ENCODE measurements around the gene STUM.

Gene STUM

DNA sequence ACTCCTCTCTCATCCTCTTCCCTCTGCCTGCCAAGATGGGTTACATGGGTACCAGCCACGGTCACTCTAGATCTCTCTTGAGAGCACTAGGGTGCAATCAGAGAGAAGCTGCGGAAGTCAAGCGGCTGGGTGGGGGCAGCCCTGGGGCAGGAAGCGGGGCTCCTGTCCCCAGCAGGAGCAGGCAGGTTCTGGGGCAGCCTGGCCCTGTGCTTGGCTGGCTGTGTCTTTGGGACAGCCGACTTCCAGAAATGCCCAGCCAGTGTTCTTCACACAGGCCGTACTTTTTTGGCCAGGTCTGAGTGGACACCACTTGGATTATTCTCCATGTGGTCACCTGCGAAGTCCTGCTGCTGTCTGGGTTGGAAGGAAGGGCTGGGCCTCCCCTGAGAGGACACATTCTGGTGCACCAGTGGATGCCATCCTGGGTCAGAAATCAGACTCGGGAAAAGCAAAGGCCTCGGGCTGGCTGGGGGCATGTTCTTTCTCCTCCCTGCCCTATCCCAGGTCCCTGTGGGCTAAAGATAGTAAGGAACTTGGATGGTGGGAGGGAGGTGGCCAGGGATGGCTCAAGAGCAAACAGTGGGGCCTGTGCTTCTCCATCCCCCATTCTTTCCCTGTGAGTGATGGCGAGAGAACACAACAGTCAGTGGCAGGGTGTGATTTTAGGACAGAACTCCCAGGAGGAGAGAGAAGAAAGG lies 96.9 kb downstream of the STUM start:
- Histone ChIP-seq H3K27ac (no peak overlapping the region), H3K9me3 (ENCODE audit: low read depth, low read length) (no peaks in the 10 kb centered on the region), H3K9ac (ENCODE audit: insufficient read length) (no peak overlapping the region), H3K4me3 (no peak overlapping the region), H3K36me3 (ENCODE audit: insufficient read depth, low read length) (no peaks in the 10 kb centered on the region; the same call in 1 of the 2 replicates)
- DNase-seq (ENCODE audit: low read depth, low spot score): no peak
- TF ChIP-seq POLR2AphosphoS5 (IDR thresholded peaks at IDR 0.05; ENCODE audit: borderline replicate concordance, low read depth, low read length) (no peak), FOXP2 (optimal IDR thresholded peaks at IDR 0.05; ENCODE audit: control extremely low read depth, extremely low read length, insufficient read depth) (no peak), EZH2 (IDR thresholded peaks at IDR 0.05) (no peak)

GRCh38 chr1:226646026-226646869 lies 97.7 kb downstream of the STUM start:
- Histone ChIP-seq H3K36me3 (ENCODE audit: insufficient read depth, low read length) (no peaks in the 10 kb centered on the region; the same call in 1 of the 2 replicates), H3K9me3 (ENCODE audit: low read depth, low read length) (no peaks in the 10 kb centered on the region), H3K9ac (ENCODE audit: insufficient read length) (no peak overlapping the region), H3K27ac (no peak overlapping the region), H3K4me3 (no peak overlapping the region)
- DNase-seq (ENCODE audit: low read depth, low spot score): no peak
- TF ChIP-seq FOXP2 (optimal IDR thresholded peaks at IDR 0.05; ENCODE audit: control extremely low read depth, extremely low read length, insufficient read depth): no peak
- no peak for TF ChIP-seq POLR2AphosphoS5 (IDR thresholded peaks at IDR 0.05; ENCODE audit: borderline replicate concordance, low read depth, low read length)
- no peak for TF ChIP-seq EZH2 (IDR thresholded peaks at IDR 0.05)

GRCh38 chr1:226646870-226647449 lies 98.4 kb downstream of the STUM start:
- Histone ChIP-seq H3K9ac (ENCODE audit: insufficient read length) (no peak overlapping the region), H3K9me3 (ENCODE audit: low read depth, low read length) (no peaks in the 10 kb centered on the region), H3K4me3 (no peak overlapping the region), H3K27ac (no peak overlapping the region), H3K36me3 (ENCODE audit: insufficient read depth, low read length) (no peaks in the 10 kb centered on the region; the same call in 1 of the 2 replicates)
- TF ChIP-seq FOXP2 (optimal IDR thresholded peaks at IDR 0.05; ENCODE audit: control extremely low read depth, extremely low read length, insufficient read depth): no peak
- TF ChIP-seq EZH2 (IDR thresholded peaks at IDR 0.05): no peak
- TF ChIP-seq POLR2AphosphoS5 (IDR thresholded peaks at IDR 0.05; ENCODE audit: borderline replicate concordance, low read depth, low read length): no peak
- DNase-seq (ENCODE audit: low read depth, low spot score): no peak

DNA sequence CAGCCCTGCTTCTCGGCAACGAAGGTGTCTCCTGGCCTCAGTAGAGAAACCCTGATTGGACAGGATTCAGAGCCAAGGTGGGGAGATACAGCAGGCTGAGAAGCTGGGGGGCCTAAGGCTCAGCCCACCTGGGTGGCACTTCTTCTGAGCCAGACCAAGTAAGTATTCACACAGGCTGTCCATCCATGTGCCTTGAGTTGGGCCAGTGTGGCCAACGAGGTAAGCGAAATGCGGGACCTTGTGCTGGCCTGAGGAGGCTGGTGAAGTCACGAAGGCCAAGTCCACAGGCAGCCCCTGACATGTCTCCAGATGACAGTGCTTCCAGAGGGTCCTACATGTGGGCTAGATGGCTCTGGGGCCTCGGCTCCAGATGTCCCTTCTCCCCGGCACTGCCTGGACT lies 99.2 kb downstream of the STUM start:
- TF ChIP-seq POLR2AphosphoS5 (IDR thresholded peaks at IDR 0.05; ENCODE audit: borderline replicate concordance, low read depth, low read length) (no peak), FOXP2 (optimal IDR thresholded peaks at IDR 0.05; ENCODE audit: control extremely low read depth, extremely low read length, insufficient read depth) (no peak)
- Histone ChIP-seq H3K27ac (no peak overlapping the region), H3K9me3 (ENCODE audit: low read depth, low read length) (no peaks in the 10 kb centered on the region), H3K9ac (ENCODE audit: insufficient read length) (no peak overlapping the region), H3K4me3 (no peak overlapping the region), H3K36me3 (ENCODE audit: insufficient read depth, low read length) (no peaks in the 10 kb centered on the region; the same call in 1 of the 2 replicates)
- no peak for DNase-seq (ENCODE audit: low read depth, low spot score)

DNA sequence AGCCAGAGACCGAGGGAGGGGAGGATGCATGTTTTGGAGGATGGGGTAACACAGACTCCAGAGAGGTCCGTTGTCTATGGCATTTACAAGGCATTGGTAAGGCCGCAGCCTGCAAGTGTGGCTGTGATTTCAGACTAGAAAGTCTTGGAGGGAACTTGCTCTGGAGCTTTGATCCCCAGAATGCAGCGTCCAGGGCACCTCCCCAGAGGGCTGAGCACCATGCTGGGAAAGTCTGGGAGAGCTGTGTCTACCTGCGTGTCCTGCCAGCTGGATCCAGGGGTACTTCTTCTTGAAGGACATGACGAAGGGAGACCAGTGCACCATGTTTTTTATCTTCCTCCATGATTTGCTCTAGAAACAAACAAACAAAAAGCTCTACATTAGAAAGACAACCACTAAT lies 99.9 kb downstream of the STUM start:
- Histone ChIP-seq H3K9me3 (ENCODE audit: low read depth, low read length) (no peaks in the 10 kb centered on the region), H3K4me3 (no peak overlapping the region), H3K27ac (no peak overlapping the region), H3K36me3 (ENCODE audit: insufficient read depth, low read length) (no peaks in the 10 kb centered on the region; the same call in 1 of the 2 replicates), H3K9ac (ENCODE audit: insufficient read length) (no peak overlapping the region)
- no peak for TF ChIP-seq POLR2AphosphoS5 (IDR thresholded peaks at IDR 0.05; ENCODE audit: borderline replicate concordance, low read depth, low read length)
- no peak for TF ChIP-seq EZH2 (IDR thresholded peaks at IDR 0.05)
- TF ChIP-seq FOXP2 (optimal IDR thresholded peaks at IDR 0.05; ENCODE audit: control extremely low read depth, extremely low read length, insufficient read depth): no peak
- no peak for DNase-seq (ENCODE audit: low read depth, low spot score)

- Histone ChIP-seq H3K9ac (ENCODE audit: insufficient read length) (no peak overlapping the region), H3K36me3 (ENCODE audit: insufficient read depth, low read length) (no peaks in the 10 kb centered on the region; the same call in 1 of the 2 replicates), H3K27ac (no peak overlapping the region), H3K9me3 (ENCODE audit: low read depth, low read length) (no peaks in the 10 kb centered on the region), H3K4me3 (no peak overlapping the region)
- DNase-seq (ENCODE audit: low read depth, low spot score): no peak
- TF ChIP-seq EZH2 (IDR thresholded peaks at IDR 0.05) (no peak), POLR2AphosphoS5 (IDR thresholded peaks at IDR 0.05; ENCODE audit: borderline replicate concordance, low read depth, low read length) (no peak), FOXP2 (optimal IDR thresholded peaks at IDR 0.05; ENCODE audit: control extremely low read depth, extremely low read length, insufficient read depth) (no peak)
Measured at GRCh38 chr1:226649244-226649643, 100.7 kb downstream of the STUM start.

- H3K27ac ChIP-seq: no peak overlapping the region
Measured at GRCh38 chr1:226649780-226650179, 101.2 kb downstream of the STUM start.

More at GRCh38 chr1:226649780-226650179, 101.2 kb downstream of the STUM start:
- no peak for DNase-seq (ENCODE audit: low read depth, low spot score)
- Histone ChIP-seq H3K36me3 (ENCODE audit: insufficient read depth, low read length) (no peaks in the 10 kb centered on the region; the same call in 1 of the 2 replicates), H3K4me3 (no peak overlapping the region), H3K9ac (ENCODE audit: insufficient read length) (no peak overlapping the region), H3K9me3 (ENCODE audit: low read depth, low read length) (no peaks in the 10 kb centered on the region)
- TF ChIP-seq EZH2 (IDR thresholded peaks at IDR 0.05) (no peak), FOXP2 (optimal IDR thresholded peaks at IDR 0.05; ENCODE audit: control extremely low read depth, extremely low read length, insufficient read depth) (no peak), POLR2AphosphoS5 (IDR thresholded peaks at IDR 0.05; ENCODE audit: borderline replicate concordance, low read depth, low read length) (no peak)
